Progenitor cell of endocrine pancreas (in vitro differentiated cells): ENCODE data around the gene CBX6. TPM values are rescaled to one million over a fixed set of nuclear protein-coding genes. Genes with fewer than 3 reads are reported as not detected.

Source experiments
- DNase-seq: peaks from one replicate; pipeline ENCODE4 v3.0.0; 2021; ENCODE audit warnings: low spot score; ENCODE audit not compliant: unreplicated experiment
- H3K27ac Mint-ChIP-seq: 2 replicates; pipeline ENCODE4 v1.8.0; 2021; ENCODE audit warnings: mild to moderate bottlenecking, moderate library complexity, mixed read lengths
- H3K27me3 Mint-ChIP-seq: 2 replicates; pipeline ENCODE4 v1.8.0; 2021; ENCODE audit warnings: mixed read lengths
- H3K36me3 Mint-ChIP-seq: 2 replicates; pipeline ENCODE4 v1.8.0; 2022; ENCODE audit warnings: mixed read lengths; ENCODE audit not compliant: insufficient read depth
- H3K4me1 Mint-ChIP-seq: 2 replicates; pipeline ENCODE4 v1.8.0; 2021; ENCODE audit warnings: low read depth, mixed read lengths
- H3K4me3 Mint-ChIP-seq: 2 replicates; pipeline ENCODE4 v1.8.0; 2021; ENCODE audit warnings: low read depth, mild to moderate bottlenecking, moderate library complexity, mixed read lengths
- H3K9me3 Mint-ChIP-seq: 2 replicates; pipeline ENCODE4 v1.8.0; 2021; ENCODE audit warnings: low read depth, mixed read lengths
- total RNA-seq: library from RNA; stranded (reverse); gene quantifications from 2 replicates; pipeline ENCODE4 v1.2.1, GENCODE V29; 2021
- TF ChIP-seq, protein P1 (sequence below): fragments of 200-600 bp; sonication (generic); IDR thresholded peaks from one replicate; pipeline ENCODE4 v1.5.0; 2021; ENCODE audit warnings: antibody characterized with exemption, mild to moderate bottlenecking; ENCODE audit not compliant: unreplicated experiment

CBX6 gene
- total RNA-seq, 1 donor from 2014 or later: 38.8 TPM

DNA sequence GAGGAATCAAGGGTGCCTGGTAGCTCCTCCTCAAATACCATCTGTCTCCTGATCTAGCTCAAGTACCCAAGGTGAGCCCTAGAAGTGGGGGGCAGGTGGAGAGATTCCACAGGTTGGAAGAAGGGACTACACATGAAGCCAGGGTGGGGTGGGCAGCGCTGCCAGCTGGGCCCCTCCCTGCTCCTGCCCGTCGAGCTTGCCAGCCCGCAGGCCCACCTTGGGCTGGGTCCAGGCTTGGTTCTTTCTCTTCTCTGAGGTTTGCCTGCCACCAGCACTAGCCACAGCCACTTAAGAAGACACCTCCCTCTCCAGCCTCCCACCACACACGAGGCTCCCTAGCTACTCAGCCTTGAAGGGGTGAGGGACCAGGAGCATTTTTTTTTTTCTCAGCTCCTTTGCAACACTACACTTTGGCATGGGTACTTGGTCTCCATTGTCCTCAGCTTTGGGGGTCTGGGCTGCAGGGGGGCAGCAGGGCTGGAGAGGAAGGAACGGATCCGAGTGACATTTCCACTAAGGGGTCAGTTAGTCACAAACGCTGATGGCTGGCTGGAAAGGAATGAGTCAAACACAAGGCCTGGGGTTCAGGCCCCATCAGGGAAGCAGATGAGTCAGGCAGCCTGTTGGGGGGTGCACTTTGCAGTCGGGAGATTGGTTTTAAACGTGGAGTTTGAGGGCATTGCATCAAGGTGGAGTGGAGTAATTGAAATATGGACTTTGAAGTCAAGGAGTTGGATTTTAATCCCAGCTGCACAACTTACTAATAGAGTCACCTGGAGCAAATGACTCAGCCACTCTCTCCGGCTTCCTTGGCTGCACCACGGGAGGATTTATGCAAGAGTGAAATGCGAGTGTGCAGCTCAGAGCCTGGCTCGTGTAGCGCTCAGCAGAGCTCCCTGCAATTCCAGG lies 20.8 kb downstream of the CBX6 start:
- TF ChIP-seq, protein P1, sequence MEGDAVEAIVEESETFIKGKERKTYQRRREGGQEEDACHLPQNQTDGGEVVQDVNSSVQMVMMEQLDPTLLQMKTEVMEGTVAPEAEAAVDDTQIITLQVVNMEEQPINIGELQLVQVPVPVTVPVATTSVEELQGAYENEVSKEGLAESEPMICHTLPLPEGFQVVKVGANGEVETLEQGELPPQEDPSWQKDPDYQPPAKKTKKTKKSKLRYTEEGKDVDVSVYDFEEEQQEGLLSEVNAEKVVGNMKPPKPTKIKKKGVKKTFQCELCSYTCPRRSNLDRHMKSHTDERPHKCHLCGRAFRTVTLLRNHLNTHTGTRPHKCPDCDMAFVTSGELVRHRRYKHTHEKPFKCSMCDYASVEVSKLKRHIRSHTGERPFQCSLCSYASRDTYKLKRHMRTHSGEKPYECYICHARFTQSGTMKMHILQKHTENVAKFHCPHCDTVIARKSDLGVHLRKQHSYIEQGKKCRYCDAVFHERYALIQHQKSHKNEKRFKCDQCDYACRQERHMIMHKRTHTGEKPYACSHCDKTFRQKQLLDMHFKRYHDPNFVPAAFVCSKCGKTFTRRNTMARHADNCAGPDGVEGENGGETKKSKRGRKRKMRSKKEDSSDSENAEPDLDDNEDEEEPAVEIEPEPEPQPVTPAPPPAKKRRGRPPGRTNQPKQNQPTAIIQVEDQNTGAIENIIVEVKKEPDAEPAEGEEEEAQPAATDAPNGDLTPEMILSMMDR: no peak
- H3K9me3 Mint-ChIP-seq: no peaks in the 10 kb centered on the region
- H3K27me3 Mint-ChIP-seq: peaks cover 59% of the 10 kb centered on the region
- H3K4me3 Mint-ChIP-seq: no peak overlapping the region
- DNase-seq: no peak
- no peaks in the 10 kb centered on the region for H3K36me3 Mint-ChIP-seq
- no peak overlapping the region for H3K27ac Mint-ChIP-seq
- no peaks in the 10 kb centered on the region for H3K4me1 Mint-ChIP-seq

DNA sequence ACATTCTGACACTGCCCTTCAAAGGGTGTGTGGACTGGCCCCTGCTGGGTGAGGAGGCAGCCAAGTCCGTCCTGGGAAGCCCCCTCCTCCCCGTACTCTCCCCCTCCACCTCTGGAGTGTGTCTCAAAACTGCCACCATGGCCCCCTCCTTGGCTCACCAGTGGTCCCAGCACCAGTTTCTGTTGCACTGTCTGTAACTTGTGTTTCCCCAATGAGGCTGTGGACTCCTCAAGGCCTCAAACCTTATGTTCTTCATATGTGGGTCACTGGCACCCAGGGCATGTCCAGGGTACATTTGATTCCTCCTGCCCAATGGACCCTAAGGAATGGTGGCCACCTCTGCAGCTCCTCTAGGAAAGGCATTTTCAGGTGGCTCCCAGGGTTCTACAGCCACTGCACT lies 21.6 kb downstream of the CBX6 start:
- Mint-ChIP-seq H3K9me3 (no peaks in the 10 kb centered on the region), H3K4me3 (no peak overlapping the region), H3K4me1 (no peaks in the 10 kb centered on the region), H3K27ac (no peak overlapping the region), H3K27me3 (peaks cover 64% of the 10 kb centered on the region), H3K36me3 (no peaks in the 10 kb centered on the region)
- no peak for DNase-seq
- TF ChIP-seq, protein P1: no peak

GRCh38 chr22:38849811-38850210 lies 22.2 kb downstream of the CBX6 start:
- Mint-ChIP-seq H3K4me3 (no peak overlapping the region), H3K27me3 (peaks cover 70% of the 10 kb centered on the region), H3K36me3 (no peaks in the 10 kb centered on the region), H3K27ac (no peak overlapping the region), H3K9me3 (no peaks in the 10 kb centered on the region), H3K4me1 (no peaks in the 10 kb centered on the region)
- DNase-seq: no peak
- TF ChIP-seq, protein P1: no peak

DNA sequence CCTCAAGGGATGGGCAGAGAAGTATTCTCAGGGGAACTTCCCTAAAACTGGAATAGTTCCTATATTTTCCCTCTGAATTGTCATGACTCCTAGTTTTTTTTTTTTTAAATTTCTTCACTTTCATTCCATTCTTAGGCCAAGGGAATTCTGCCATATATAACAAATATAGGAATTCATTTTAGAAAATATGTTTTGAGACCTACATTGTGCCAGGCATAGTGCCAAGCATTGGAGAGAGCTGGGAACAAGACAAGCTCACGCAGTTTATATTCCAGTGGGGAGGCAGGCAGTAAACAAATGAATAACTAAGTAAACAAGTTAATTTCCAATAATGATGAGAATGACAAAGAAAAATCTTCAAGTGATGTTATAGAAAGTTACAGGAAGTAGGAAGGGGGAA lies 25.6 kb downstream of the CBX6 start:
- peaks cover 76% of the 10 kb centered on the region for H3K27me3 Mint-ChIP-seq

GRCh38 chr22:38845004-38845740 lies 26.8 kb downstream of the CBX6 start:
- H3K27ac Mint-ChIP-seq: no peak overlapping the region
- H3K36me3 Mint-ChIP-seq: no peaks in the 10 kb centered on the region
- peaks cover 78% of the 10 kb centered on the region for H3K27me3 Mint-ChIP-seq
- TF ChIP-seq, protein P1: no peak
- H3K4me3 Mint-ChIP-seq: peak overlapping the region; percentile 52
- peaks cover 1% of the 10 kb centered on the region for H3K4me1 Mint-ChIP-seq
- no peak for DNase-seq
- H3K9me3 Mint-ChIP-seq: no peaks in the 10 kb centered on the region

More for the DNA sequence above, 25.6 kb downstream of the CBX6 start:
- peaks cover 1% of the 10 kb centered on the region for H3K4me1 Mint-ChIP-seq
- H3K9me3 Mint-ChIP-seq: no peaks in the 10 kb centered on the region
- TF ChIP-seq, protein P1: no peak
- H3K4me3 Mint-ChIP-seq: no peak overlapping the region
- DNase-seq: no peak
- H3K36me3 Mint-ChIP-seq: no peaks in the 10 kb centered on the region
- no peak overlapping the region for H3K27ac Mint-ChIP-seq
